AG20443 (cell line): ENCODE results near the gene FRAS1.

Experiments used
- DNase-seq: peaks from one replicate; pipeline ENCODE4 v3.0.0; 2012; ENCODE audit warnings: low spot score, mixed read lengths

The FRAS1 gene

DNA sequence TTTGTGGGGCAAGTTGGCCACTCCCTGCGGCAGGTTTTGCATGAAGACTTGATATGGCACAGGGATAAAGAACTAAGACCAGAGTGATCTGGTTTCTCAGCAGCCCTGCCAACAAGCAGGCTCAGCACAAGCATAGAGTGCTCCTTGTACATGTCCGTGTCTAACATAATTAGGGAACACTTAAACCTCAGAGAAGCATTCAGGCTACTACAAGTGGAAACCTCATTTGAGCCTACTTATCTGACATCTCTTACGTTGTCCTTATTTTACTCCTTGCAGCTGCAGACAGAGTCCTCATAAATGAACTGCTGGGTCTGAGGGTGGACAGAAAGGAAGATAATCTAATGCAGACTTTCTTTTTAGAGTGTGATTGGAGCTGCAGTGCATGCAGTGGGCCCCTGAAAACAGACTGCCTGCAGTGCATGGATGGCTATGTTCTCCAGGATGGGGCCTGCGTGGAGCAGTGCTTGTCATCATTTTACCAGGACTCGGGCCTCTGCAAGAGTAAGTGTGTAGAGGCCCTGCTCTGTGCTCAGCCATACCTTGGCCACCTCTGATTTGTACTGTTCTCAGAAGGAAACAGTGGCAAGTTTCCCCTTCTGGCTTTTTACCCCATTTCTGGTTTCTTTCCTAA is 315.3 kb downstream of the FRAS1 start:
- no peak for DNase-seq

DNA sequence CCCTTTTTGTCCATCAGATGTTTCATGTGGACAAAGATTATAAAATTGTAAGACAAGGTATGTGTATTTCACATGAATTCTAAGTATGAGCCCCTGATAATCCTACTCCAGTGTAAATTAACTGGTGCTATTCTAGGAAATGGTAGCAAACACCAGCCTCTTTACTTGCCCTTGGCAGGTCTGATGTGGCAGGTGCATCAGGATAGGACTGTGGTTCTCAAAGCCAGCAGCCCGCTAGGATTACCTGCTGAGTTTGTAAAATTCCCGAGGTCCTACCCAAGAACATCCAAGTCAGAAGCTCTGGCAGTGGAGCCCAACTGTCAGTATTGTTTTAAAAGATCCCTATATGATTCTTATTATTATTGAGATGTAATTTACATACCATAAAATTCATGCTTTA is 320.4 kb downstream of the FRAS1 start:
- no peak for DNase-seq

DNA sequence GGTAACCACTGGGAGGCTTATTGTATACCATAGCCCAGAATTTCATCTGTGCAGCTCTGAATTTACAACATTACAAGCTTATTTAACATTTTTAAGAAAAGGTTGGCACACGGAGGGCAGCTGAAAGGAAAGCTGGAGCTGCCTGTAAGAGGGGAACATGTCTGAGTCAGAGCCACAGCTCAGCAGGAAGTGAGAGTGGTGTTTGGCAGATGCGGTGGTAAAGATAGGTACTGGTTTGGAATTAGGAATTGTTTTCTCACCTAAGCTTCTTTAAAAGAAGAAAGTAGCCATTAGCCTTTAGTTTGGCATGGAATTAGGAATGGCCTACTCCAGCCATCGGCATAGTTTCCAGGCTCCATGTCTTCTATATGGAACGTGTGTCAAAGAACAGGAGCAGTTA is 321.9 kb downstream of the FRAS1 start:
- DNase-seq, result no peak

DNA sequence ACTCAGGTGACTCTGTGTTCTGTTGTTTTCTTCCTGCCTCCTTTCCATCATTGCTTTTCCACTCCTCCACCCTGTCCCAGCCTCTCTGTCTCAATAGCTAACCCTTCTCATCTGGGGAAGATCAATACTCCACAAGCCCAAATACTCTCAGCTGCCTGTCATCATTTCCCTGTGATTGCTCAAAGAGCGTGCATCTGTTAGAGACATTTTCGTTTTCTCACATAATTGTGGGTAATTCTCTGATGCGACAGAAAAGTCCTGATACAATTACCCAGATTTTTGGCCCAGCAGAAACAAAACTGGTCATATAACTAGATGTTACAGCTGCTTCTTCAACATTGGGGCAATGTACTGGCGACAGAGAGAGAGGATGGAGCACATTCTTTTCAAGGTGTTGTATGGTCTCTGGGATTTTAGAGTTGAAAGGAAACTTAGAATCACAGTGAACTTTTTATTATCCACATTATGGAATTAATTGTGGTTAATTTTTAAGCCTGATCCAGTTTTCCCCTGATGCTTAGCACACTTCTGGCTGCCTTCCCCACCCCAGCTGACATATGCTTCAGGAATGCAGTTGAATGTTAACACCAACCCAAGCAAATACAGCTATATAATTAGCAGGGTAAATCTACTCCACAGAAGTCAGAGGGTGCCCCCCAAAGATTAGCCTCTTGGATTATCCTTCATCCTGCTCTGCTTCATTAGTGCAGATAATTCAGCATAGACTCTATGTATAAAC is 323.0 kb downstream of the FRAS1 start:
- DNase-seq, result peak; percentile 70

DNA sequence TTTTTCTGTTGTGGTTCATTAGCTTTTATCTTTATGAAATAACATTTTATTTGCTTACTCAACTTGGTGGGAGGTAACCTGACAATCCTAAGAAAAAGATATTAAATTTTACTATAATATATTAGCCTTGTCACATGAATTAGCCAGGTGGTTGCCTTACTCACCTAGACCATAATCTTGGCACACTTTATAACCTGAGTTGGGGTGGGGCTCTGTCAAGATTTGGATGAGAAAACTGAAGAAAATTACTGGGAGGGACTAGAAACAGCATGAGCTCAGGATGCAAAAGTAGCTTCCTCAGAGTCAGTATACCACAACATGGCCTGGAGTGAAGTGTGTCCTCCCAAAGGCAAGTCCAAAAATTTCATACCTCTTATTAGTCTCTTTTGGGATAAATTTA is 329.6 kb downstream of the FRAS1 start:
- no peak for DNase-seq

DNA sequence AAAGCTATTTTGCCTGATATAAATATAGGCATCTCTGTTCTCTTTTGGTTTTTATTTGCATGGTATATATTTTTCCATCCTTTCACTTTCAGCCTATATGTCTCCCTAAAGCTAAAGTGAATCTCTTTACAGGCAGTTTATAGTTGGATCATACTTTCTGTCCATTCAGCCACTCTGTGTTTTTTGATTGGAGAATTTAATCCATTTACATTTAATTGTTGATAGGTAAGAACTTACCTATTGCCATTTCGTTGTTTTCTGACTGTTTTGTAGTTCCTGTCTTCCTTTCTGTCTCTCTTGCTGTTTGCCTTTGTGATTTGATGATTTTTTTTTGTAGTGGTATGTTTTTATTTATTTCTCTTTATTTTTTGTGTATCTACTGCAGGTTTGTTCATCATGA is 338.5 kb downstream of the FRAS1 start:
- no peak for DNase-seq

DNA sequence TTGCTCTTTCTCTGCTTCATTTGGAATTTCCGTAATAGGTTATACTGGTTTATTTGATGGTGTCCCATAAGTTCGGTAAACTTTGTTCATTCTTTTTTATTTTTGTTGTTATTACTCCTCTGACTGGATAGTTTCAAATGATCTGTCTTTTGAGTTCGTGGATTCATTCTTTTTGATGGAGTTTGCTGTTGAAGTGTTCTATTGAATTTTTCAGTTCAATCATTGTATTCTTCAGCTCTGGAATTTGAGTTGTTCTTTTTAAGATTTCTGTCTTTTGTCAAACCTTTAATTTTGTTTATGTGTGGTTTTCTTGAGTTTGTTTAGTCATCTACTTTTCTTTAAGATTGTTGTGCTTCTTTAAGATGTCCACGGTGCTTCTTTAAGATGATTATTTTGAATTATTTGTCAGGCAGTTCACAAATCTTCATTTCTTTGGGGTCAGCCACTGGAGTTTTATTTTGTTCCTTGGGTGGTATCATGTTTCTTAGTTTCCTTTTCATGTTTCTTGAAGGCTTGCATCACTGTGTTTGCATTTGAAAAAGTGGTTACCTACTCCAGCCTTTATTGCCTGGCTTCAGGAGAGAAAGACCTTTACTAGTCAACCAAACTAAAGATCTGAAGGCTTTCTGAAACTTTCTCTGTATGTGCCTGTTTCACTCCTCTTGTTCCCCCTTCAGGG is 339.6 kb downstream of the FRAS1 start:
- no peak for DNase-seq

DNA sequence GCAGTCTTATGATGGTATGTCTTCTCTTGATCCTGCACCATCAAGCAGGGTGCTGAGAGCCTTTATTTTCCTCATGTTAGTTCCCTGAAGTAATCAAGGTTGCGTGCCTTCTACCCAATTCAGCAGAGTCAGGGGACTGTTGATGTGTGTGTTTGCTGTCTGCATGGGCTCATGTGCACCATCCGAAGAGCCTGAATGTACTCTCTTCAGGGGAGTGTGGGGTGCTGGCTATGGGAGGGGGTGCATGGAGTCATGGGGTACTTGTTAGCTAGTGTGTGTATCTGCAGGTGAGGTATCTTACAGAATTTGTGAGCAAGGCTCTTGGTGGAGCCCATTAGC is 340.1 kb downstream of the FRAS1 start:
- no peak for DNase-seq

DNA sequence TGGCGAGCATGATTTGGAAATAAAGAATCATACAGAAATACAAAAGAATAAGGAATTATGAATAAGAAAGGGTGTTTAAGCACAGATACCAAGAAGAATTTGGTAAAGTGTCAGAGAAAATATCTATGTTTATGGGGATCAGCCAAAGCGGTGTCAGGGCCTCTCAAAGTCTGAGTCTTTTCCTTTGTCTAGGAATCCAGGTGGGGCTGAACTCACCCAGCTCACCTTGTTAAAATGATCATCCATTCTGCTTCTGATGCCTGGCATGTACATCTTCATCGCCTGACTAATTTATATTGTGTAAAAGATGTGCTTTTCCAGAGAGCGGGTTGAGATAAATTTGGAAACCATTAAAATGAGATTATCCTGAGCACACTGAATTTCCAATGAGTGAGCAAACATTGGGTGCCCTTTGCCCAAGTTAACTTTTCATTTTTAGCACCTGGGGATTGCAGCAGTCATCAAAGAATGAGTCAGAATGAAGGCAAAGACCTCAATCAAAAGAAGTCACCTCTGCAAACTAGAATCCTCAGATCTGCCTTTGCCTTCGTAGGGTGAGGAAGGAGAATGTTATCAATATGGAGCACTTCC is 352.6 kb downstream of the FRAS1 start:
- DNase-seq, result no peak

DNA sequence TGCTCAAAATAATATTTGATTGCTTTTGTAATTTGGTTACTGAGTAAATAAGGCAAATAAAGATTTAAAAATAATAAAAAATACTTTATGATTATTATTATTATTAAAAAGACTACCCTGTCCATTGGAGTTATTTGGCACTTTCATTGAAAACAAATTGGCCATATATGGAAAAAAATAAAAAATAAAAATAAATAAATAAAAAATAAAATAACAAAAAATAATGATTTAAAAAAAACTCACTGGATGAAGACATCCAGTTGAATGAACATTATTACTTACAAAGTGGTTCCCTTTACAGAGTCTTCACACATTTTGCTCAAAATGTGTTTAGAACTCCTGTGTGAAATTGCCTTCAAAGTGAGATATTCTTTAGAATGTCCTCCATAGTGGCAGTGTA is 353.1 kb downstream of the FRAS1 start:
- DNase-seq, result no peak

DNA sequence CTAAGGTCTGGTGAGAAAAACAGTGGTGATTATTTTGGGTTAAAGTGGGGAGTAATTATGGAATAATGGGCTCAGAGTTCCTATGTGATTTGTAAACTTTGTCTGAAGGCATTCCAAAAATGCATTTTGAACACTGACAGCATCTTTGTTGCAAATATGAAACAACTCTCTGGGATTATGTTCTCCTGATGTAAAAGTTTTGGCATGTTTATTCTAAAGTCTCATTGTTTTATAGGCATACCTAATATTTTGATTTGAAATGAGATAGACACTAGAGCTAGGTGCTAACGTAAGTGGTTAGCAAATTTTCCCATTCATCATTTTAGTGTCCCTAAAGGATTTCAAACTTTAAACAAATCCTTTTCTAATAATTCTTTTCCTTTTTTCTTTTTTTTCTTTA is 353.6 kb downstream of the FRAS1 start:
- peak; percentile 14 for DNase-seq

DNA sequence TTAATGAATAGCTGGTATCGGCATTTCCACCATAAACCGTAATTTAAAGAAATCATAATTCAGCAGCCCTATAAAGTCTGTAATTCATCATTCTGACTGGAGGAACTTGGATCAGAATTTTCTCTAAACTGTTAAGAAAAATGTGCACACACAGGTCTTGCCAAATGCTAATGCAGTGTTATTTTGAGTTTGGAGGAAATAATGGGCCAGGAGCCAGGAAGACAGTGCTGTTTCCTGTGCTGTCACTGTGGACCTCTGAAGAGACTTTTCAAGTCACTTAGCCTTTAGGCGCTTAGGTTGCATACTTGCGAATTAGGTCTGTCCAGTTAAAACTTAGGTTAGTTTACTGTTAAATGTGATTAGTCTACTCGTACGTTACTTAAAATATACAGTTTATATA is 357.0 kb downstream of the FRAS1 start:
- peak; percentile 19 for DNase-seq

DNA sequence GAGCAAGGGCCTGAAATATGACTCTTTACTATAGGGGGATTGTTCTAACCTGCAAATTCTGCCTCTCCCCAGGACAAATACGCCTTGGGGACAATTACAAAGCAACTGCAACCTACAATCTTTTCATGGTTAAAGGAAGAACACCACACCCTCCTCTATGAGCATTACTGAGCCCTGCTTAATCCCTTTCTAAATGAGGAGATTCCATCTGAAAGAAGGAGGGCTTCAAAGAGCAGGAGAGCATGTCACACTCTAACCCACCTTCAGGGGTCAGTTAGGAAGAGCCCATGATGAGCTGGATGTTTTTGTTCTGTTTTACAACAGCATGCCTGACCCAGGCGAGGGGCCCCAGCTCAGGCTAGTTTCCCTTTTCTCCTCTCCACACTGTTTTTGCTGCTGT is 360.5 kb downstream of the FRAS1 start:
- DNase-seq, result no peak

DNA sequence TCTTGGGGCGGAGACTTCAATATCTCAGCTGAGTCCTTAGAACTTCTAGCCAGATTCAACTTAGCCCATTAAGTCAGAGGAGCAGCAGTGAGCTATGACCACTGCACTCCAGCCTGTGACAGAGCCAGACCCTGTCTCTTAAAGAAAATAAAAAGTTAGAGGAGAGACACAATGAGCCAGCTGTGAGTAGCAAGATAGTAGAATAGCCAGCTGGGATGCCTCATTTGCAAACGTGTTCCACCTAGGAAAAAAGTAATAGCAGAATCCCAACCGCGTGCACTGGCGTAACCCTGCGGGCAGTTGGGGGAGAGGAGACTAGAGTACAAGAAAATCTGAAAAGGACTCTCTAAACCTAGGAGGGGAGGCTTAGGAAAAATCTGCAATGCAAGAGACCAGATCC is 361.3 kb downstream of the FRAS1 start:
- DNase-seq, result no peak

DNA sequence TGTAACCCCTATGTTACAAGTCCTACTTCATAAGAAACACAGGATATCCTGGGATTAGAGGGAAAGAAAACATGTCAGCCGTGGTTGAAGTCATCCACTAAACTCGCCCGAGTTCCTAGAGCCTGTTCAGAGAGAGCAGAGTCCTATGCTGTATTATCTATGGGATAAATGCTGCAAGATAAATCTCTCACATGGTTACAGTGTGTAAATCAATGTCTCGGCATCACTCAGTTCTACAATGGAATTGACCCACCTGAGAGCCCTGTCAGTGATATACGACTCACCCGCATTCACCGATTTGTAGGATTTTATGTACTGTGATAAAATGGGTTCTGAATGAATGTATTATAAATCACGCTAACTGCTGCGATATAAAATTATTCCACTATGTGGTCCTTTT is 366.7 kb downstream of the FRAS1 start:
- no peak for DNase-seq

DNA sequence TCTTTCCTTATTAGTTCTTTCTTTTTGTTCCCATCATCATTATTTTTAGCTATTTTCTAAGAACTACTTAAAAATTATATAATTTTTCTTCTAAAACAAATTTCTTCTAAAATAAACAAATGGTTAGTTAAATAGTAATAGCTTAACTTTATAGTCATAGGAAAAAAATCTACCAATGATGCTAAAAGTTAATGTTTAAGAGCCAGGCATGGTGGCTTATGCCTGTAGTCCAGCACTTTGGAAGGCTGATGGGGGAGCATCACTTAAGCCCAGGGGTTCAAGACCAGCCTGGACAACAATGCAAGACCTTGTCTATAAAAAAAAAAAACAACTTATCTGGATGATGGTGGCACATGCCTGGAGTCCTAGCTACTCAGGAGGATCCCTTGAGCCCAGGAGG is 367.3 kb downstream of the FRAS1 start:
- DNase-seq, result no peak

DNA sequence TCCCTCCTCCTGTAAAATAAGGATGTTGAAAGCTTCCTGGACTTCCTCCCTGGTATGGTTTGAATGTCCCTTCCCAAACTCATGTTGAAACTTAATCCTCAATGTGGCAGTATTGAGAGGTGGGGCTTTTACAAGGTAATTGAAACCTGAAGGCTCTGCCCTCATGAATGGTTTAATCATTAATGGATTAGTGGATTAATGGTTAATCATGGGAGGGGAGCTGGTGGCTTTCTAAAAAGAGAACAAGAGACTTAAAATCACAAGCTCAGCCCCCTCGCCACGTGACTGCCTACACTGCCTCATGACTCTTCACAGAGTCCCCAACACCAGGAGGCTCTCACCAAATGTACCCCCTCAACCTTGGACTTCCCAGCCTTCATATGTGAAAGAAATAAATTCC is 369.8 kb downstream of the FRAS1 start:
- no peak for DNase-seq

DNA sequence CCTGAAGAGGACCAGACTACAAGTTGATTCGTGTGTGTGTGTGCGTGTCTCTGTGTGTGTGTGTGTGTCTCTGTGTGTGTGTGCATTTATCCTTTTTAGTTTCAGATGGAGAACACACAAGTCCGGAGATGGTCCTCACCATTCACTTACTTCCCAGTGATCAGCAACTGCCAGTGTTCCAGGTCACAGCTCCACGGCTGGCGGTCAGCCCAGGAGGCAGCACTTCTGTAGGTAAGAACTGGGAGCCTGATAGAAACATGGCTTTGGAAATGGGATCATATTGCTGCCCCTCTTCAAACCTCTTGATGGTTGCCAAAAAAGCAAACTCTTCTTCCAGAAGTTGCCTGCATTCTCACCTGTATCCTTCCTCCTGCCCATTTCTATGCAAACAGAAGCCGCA is 371.9 kb downstream of the FRAS1 start:
- no peak for DNase-seq

DNA sequence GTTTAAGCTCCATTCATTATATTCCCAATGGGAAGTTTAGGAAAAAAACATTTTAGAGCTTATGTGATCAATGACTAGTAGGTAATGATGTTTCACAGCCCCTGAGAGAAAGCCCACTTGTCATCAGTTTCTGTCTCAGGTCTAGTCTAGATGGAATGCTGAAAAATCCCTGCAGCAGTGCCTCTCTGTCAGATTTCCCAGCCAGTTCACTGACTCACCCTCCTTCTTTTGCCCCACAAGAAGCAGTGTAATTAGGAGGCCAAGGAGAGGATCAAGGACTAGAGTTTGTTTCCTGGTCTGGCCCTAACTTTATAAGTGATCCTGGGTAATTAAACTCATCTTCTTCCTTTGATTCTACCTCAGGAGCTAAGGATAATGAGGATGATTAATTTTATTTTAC is 375.8 kb downstream of the FRAS1 start:
- peak; percentile 81 for DNase-seq

DNA sequence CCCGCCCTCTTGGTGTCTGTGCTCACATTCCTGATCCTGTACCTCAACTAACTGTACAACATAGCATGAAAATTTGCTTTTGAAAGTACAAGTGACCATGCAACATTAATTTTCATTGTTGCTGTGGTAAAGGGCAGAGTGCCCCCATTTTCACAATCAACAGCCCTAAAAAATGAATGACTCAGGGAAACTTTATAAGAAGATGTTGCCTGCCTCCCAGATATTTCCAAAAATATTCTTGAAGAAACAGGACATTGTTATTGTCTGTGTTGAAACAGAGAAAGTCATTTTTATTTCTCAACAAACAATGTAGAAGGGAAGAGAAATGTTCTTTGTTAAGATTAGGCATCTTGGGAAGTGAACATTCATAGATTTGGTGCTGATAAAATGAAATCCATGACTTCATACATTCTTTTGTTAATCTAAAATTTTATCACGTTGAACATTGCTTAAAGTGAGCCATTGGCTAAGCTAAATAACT is 380.5 kb downstream of the FRAS1 start:
- DNase-seq, result peak; percentile 34

DNA sequence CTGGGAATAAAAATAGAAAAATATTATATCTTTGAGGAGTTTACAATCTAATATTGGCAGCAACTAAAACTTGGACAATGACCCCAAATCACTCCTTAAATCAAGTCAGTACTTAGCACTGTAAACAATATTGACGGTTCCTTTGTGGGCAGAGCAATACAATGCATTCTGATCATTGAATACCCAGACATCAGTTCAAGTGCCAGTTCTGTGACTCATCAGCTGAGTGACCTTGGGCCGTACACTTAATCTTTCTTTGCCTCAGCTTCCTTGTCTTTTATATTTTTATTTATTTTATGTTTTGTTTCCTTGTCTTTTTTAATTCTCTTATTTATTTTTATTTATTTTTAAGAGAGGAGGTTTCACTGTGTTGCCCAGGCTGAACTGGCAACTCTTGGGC is 382.2 kb downstream of the FRAS1 start:
- no peak for DNase-seq

DNA sequence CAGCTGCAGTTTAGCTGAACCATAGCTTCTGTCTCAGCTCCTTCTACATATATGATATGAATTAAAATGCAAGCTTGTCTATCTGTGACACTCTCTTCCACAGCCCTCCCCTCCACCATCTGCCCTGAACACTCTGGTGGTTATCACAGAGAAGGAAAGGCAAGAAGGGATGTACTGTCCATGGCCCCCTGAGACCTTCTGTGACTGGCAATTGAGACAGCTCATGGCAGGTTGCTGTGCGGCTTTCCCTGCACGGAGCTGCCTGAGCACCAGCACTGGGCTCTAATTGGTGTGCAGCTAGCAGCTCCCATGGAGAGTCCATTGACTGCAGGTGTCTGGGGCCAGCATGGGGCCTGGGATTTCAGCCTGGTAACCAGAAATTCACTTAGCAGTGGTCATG is 384.6 kb downstream of the FRAS1 start:
- DNase-seq, result no peak

DNA sequence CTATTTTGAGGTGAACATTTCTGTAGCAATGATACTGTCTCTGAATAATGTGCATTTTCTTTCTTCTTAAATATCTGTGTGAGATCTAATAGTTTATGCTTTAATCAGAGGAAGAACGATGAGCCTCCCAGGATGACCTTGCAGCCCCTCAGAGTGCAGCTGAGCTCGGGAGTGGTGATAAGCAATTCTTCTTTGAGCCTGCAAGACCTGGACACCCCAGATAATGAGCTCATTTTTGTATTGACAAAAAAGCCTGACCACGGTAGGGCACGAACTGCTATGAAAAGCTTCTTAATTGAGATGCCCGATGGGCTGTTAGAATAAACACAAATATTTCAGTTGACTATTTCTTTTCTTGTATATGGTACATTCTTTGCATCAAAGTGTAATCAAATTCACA is 389.5 kb downstream of the FRAS1 start:
- no peak for DNase-seq
